Activated CD4-positive, alpha-beta T cell treated with anti-CD3 and anti-CD28 coated beads, Interleukin-2, Interleukin-6, amounts not matched to agents 100 ng/mL and 50 ng/mL, durations not matched to agents 16 hours and 8 hours (primary cell): ENCODE results near the gene LMNA.

Experiments used
- DNase-seq: peaks from one replicate; pipeline ENCODE4 v3.0.0-alpha.2; 2020

LMNA gene

DNA sequence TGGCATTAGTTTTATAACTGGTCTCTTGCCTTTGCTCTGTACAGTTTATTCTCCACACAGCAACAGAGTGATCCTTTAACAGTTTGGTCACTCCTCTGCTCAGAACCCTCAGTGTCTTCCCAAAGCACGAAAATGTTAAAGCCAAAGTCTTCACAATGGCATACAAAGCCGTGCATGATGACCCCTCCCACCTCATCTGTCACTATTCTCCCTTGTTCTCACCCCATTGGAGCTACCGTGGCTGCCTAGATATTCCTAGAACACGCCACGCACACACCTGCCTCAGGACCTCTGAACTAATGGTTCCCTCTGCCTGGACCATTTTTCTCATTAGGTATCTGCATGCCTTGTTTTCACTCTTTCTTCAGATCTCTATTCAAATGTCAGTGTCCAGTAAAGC is 30.2 kb downstream of the LMNA start:
- DNase-seq = no peak

DNA sequence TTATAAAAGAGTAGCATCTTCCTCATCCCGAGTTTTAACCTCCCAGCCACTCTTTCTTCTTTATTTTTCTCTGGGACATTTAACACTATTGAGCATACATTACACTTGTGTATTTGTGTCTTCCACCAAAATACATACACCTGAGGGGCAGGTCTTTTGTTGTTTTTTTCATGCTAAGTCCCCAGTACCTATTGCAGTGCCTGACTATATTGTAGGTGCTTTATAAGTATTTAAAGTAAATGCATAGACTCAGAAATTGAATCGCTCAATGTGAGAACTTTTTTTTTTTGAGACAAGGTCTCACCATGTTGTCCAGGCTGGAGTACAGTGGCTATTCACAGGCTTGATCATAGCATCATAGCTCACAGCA is 31.1 kb downstream of the LMNA start:
- no peak for DNase-seq

- peak; percentile 85 for DNase-seq
These were observed 31.7 kb downstream of the LMNA start for GRCh38 chr1:156146020-156146768.

DNA sequence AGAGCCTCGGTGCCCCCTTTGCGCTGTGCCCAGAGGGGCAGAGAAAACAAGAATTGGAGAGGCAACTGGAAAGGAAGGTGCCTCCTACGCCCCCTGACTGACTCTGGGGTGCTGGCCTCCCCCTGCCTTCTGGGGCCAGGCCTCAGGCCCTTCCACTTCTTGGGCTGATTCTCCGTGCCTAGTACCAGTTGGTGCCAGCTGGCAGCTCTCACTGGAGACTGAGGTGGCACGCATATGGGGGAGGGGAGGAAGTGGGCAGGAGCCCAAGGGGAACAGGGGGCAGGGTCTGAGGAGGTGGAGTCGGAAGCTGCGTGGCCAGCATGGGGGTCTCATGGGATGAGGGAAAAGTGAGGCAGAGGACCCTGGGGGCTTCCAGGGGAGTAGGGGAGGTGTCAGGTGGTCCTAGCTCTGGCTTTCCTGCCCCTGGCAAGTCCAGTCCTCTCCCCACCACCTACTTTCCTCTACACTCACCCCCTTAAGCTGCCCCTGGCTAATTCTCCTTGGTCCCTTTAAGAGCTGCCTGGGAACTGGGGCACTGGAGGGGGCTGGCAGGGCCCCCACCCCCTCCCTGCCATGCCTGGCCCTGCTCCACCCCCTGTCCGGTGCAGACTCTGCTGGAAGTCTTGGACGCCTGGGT is 32.4 kb downstream of the LMNA start:
- peak; percentile 41 for DNase-seq

DNA sequence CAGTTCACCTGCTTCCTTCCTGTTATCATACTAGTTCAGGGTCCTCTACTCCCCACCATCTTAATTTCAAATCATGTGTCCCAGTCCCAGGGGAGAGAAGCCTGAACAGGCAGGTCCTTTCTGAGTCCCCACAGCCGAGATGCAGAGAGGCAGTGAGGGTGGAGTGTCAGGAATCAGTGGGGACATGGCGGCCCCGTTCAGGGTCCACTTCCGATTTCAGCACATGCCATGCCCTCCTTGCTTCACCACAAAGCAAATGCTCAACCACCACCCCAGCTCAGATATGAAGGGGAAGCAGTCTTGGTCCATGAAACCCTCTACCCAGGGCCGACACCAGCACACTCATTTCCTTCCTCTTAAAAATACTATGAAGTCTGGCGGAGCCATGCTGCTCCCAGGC is 33.7 kb downstream of the LMNA start:
- DNase-seq = peak; percentile 33

- no peak for DNase-seq
These were observed 35.1 kb downstream of the LMNA start for GRCh38 chr1:156149374-156150332.

DNA sequence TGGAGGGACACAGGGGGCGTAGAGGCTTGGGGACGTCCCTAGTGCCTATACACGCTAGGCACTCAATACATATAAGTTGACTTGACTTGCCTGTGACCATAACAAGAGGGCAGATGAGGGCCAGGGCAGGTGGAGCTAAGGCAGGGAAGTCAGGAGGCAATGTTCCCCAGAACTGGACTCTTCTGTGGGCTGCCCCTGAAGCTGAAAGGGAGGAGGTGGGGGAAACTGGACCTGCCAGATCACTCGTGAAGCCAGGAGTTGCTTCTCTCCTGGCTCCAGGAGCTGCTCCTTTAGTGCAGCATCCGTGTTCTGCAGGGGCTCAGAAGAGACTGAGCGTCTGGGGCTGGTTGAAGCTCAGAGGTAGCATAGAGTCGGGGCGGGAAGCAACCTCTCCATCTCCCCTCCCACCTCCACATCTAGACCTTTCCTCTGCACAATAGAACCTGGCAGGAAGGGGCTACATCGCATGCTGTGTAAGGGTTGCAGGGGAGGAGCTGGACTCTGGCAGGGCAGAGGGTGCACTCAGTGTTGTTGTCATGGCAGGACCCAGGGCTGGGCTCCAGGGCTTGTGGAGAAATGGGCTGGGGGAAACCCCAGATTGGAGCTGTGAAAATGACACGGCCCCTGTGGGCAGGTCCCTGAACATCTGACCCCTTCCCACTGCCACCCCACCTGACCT is 36.0 kb downstream of the LMNA start:
- no peak for DNase-seq

- no peak for DNase-seq
These were observed 36.7 kb downstream of the LMNA start for GRCh38 chr1:156151093-156151688.

DNA sequence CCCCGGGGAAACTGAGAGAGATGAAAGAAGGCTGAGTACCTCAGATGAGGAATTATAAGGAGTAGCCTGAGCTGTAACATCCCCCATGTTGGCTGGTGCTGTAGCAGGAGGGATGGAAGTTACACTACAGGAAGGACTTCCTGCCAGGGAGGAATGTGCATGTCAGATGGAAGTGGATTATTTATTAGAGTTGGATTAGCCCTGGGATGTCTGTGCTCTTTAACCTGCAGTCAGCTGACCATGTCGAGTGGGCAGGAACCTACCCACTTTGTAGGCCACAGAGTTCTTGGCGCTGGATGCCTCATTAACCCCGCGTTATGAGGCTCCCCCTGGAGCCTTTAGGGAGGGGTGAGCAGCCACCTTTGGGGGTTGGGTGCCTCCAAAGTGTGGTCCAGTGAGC is 38.1 kb downstream of the LMNA start:
- DNase-seq = no peak

GRCh38 chr1:156153362-156153761 is 38.9 kb downstream of the LMNA start, which contains the start of gene SEMA4A:
Gene SEMA4A (plus strand): TSS chr1:156153585. CDS start chr1:156154579, 994 bp downstream.
- no peak for DNase-seq

GRCh38 chr1:156154317-156154749 is 39.8 kb downstream of the LMNA start:
- peak; percentile 76 for DNase-seq

- no peak for DNase-seq
These were observed 41.4 kb downstream of the LMNA start for GRCh38 chr1:156155756-156156510.

DNA sequence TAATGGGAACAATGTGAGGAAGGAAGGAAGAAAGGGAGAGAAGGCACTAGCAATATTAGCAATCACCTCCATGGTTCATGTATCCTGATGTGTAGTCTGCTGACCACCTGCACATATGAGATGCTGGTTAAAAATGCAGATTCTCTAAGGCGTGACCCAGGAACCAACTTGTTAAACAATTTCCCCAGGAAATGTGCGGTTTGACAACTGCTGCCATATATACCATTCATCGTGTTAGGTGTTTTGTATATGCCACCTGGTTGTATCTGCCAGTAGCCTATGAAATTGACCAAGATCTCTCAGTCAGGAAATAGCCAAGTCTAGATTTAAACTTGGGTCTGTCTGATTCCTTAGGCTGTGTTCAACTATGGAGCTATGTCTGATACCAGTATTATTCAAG is 43.0 kb downstream of the LMNA start:
- no peak for DNase-seq

DNA sequence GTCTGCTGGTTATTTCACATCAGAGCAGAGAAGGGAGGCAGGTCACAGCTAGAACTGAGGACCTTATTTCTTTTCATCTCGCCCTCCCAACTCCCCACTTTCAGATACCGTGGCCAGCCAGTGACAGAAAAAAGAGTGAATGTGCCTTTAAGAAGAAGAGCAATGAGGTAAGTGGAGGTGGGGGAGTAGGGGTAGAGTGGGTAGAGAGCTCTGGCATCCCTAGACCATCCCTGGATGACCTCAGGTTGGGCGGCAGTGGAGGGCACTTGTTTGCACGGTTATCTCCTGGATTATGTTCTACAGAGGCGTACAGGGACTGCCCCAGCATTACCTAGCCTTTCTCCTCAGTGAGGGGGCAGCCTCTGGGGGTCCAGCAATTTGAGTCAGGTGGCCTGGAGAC is 43.5 kb downstream of the LMNA start:
- no peak for DNase-seq

GRCh38 chr1:156160000-156160742 is 45.7 kb downstream of the LMNA start:
- no peak for DNase-seq

- peak; percentile 78 for DNase-seq
These were observed 46.2 kb downstream of the LMNA start for GRCh38 chr1:156160743-156161171.

- no peak for DNase-seq
These were observed 48.0 kb downstream of the LMNA start for GRCh38 chr1:156162430-156163037.

DNA sequence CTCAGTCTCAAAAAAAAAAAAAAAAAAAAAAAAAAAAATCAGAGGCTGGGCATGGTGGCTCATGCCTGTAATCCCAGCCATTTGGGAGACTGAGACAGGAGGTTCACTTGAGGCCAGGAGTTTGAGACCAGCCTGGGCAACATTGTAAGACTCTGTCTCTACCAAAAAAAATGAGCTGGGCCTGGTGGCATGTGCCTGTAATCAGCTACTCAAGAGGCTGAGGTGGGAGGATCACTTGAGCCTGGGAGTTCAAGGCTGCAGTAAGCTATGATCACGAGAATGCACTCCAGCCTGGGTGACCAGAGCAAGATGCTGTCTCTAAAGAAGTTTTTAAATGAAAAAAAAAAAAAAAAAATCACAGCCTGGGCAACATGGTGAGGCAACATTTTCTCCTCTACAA is 49.2 kb downstream of the LMNA start:
- DNase-seq = no peak

DNA sequence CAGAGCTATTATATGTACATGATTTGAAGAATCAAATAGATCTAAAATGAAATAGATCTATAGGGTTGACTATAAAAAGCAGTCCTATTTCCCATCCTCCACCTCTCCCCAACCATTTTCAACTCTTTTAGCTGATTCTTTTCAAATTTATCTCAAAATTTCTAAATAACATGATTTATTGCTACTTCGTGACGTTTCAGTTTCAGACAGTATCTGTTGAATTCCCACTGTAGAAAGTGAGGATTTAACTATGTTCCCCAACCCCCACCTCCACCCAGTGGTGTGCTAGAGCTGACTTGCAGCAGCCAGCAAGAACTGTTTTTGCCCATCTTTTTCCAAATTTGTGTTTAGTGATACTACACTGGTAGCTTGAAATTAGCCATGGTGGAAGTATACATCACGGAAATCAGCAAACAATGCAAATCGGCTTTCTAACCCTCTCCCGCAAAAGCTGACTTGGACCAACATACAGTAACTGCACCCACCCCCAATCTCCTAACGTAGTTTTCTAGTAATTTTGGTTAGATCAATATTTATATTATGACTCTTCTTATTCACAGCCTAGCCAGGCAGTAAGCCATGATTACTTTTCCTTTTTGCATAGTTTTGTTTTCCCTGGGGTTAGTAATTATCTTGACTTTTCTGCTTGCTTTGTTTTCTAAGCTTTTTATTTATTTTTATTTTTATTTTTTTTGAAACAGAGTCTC is 49.8 kb downstream of the LMNA start:
- no peak for DNase-seq

- DNase-seq = no peak
These were observed 50.6 kb downstream of the LMNA start for GRCh38 chr1:156165083-156165482.
